Stimulated activated effector memory CD8-positive, alpha-beta T cell treated with anti-CD3 and anti-CD28 coated beads, Interleukin-12 subunit alpha, Interleukin-12 subunit beta, amount 100 ng/mL, for 72 hours (primary cell): ENCODE data around the gene PKD2.
"Not testable (repeated sequence)": the region's sequence is repeated elsewhere in the genome, so short reads cannot be mapped to it uniquely, and the experiment has no call there.

Experiments used
- ATAC-seq: fragments of 150-1000 bp; cut with Tn5 transposase; 2 replicates; pipeline ENCODE4 v1.10.0; 2021
- DNase-seq, 2 donors: peaks; one replicate each; pipeline ENCODE4 v3.0.0; 2021 to 2022; ENCODE audit warnings: low spot score in 2 of 2
- H3K27ac Mint-ChIP-seq: one replicate; pipeline ENCODE4 v1.8.0; 2022; ENCODE audit warnings: mild to moderate bottlenecking, mixed read lengths
- H3K36me3 Mint-ChIP-seq: one replicate; pipeline ENCODE4 v1.8.0; 2022; ENCODE audit warnings: mild to moderate bottlenecking, mixed read lengths
- H3K4me1 Mint-ChIP-seq: one replicate; pipeline ENCODE4 v1.8.0; 2022; ENCODE audit warnings: mixed read lengths
- H3K4me3 Mint-ChIP-seq: one replicate; pipeline ENCODE4 v1.8.0; 2022; ENCODE audit warnings: mild to moderate bottlenecking, mixed read lengths
- H3K9me3 Mint-ChIP-seq: one replicate; pipeline ENCODE4 v1.8.0; 2022; ENCODE audit warnings: mixed read lengths

Gene PKD2

GRCh38 chr4:88101165-88101564 lies 93.7 kb downstream of the PKD2 start:
- H3K4me1 Mint-ChIP-seq = no peaks in the 10 kb centered on the region
- no peak overlapping the region for H3K27ac Mint-ChIP-seq
- DNase-seq (no peak), ATAC-seq (no peak)
- no peaks in the 10 kb centered on the region for H3K9me3 Mint-ChIP-seq
- no peak overlapping the region for H3K4me3 Mint-ChIP-seq
- H3K36me3 Mint-ChIP-seq = no peaks in the 10 kb centered on the region

DNA sequence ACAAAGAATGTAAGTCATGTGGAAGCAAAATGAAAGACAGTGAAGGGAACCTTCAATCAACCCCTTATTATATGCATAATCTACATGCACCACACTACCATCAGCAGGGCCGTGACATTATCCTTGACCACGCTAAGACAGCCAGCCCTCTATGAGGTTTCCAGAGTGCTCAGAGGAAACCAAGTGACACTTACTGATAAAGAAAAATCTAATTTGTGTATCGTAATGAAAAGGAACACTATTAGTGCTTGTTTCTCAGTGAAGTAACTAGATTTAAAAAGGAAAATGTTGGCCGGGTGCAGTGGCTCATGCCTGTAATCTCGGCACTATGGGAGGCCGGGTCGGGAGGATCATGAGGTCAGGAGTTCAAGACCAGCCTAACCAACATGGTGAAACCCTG lies 94.6 kb downstream of the PKD2 start:
- ATAC-seq (no peak), DNase-seq (no peak)
- H3K36me3 Mint-ChIP-seq = no peaks in the 10 kb centered on the region
- H3K27ac Mint-ChIP-seq = no peak overlapping the region
- H3K9me3 Mint-ChIP-seq = no peaks in the 10 kb centered on the region
- H3K4me3 Mint-ChIP-seq = no peak overlapping the region
- H3K4me1 Mint-ChIP-seq = no peaks in the 10 kb centered on the region

GRCh38 chr4:88104902-88105610 lies 97.6 kb downstream of the PKD2 start:
- Mint-ChIP-seq H3K9me3 (no peaks in the 10 kb centered on the region), H3K27ac (no peak overlapping the region), H3K4me3 (no peak overlapping the region), H3K36me3 (no peaks in the 10 kb centered on the region), H3K4me1 (no peaks in the 10 kb centered on the region)
- DNase-seq (no peak), ATAC-seq (no peak)

DNA sequence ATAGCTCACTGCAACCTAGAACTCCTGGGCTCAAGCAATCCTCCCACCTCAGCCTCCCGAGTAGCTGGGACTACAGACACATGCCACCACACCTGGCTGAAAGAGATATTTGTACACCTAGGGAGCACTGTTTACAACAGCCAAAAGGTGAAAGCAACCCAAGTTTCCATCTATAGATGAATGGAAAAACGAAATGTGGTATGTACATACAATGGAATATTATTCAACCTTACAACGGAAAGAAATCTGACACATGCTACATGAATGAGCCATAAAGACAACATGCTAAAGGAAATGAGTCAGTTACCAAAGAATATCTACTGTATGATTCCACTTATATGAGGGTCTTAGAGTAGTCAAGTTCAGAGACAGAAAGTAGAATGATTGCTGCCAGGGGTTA lies 98.8 kb downstream of the PKD2 start:
- H3K4me3 Mint-ChIP-seq = no peak overlapping the region
- ATAC-seq (peak; percentile 74), DNase-seq (no peak)
- H3K27ac Mint-ChIP-seq = no peak overlapping the region
- H3K36me3 Mint-ChIP-seq = no peaks in the 10 kb centered on the region
- no peaks in the 10 kb centered on the region for H3K9me3 Mint-ChIP-seq
- H3K4me1 Mint-ChIP-seq = no peaks in the 10 kb centered on the region

DNA sequence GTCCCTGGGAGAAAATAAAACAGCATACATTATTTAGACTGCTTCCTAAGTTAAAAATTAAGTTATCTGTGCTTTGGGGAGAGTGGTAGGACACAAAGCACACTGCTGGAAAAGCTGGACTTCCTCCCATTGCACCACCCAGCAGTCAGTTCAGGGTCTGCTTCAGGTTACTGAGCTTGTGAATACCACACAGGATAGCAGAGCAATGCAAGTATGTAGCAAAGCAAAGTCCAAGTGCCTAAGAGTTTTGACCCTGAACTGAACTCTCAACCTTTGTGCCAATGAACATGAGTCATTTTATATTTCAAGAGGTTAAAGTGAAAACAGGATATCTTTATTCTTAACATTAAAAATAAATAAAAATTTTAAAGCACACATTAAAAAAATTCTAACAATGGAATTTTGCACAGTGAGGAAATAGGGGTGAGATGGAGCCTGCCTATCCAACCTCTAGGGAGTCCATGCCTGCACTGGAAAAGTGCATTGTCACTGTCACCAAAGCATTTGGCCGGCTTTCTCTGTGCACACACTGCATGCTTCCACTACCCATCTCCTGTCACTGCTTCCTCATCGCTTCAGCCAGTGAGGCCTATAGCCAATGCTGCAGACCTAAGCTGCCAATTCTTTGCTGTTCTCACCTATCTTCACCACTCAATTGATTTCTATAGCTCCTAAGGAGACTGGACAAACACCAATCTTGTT lies 100.1 kb downstream of the PKD2 start:
- no peak overlapping the region for H3K27ac Mint-ChIP-seq
- no peaks in the 10 kb centered on the region for H3K36me3 Mint-ChIP-seq
- ATAC-seq (no peak), DNase-seq (no peak)
- no peak overlapping the region for H3K4me3 Mint-ChIP-seq
- no peaks in the 10 kb centered on the region for H3K4me1 Mint-ChIP-seq
- H3K9me3 Mint-ChIP-seq = no peaks in the 10 kb centered on the region

DNA sequence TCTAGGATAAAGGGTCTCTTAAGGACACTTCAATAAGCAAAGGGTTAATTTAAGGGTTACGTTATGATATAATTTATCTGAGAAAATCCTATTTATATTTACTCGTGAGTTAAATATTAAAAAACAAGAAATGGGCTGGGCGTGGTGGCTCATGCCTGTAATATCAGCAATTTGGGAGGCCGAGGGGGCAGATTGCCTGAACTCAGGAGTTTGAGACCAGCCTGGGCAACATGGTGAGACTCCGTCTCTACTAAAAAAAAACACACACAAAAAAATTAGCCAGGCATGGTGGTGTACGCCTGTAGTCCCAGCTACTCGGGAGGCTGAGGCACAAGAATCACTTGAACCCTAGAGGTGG lies 100.7 kb downstream of the PKD2 start:
- not testable (repeated sequence) for H3K9me3 Mint-ChIP-seq, H3K27ac Mint-ChIP-seq, DNase-seq, H3K4me3 Mint-ChIP-seq, H3K4me1 Mint-ChIP-seq, ATAC-seq, H3K36me3 Mint-ChIP-seq

GRCh38 chr4:88108747-88109122 lies 101.3 kb downstream of the PKD2 start:
- Mint-ChIP-seq H3K27ac (no peak overlapping the region), H3K9me3 (no peaks in the 10 kb centered on the region), H3K36me3 (no peaks in the 10 kb centered on the region), H3K4me1 (no peaks in the 10 kb centered on the region), H3K4me3 (no peak overlapping the region)
- ATAC-seq (no peak), DNase-seq (no peak)

DNA sequence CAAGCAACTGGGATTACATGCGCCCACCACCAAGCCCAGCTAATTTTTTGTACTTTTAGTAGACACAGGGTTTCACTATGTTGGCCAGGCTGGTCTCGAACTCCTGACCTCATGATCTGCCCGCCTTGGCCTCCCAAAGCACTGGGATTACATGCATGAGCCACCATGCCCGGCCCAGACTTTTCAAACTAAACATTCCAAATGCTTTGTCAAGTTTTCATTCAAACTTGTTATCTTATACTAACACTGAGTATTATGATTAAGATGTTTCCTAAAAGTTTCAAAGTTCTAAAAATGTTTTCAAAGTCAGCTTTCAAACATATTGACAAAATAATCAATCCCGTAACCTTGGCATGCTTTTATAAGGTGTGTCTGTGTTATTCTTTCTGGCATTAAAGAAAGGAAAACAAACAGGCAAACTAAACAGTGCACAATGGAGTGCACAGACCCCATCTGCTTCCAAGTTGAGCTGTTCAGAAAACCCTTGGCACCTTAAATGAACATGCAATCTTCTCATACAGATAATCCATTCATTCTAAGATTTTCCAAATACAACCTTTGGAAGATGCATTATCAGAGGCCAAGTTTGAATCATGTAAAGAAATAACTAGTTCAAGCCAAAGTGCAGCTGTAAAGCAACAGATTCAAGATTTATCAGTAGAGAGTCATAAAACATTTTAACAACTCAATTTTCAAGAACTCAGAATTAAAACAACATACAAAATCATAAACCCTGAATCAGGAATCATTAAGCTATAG lies 101.9 kb downstream of the PKD2 start:
- no peaks in the 10 kb centered on the region for H3K9me3 Mint-ChIP-seq
- H3K27ac Mint-ChIP-seq = no peak overlapping the region
- H3K4me1 Mint-ChIP-seq = no peaks in the 10 kb centered on the region
- no peak overlapping the region for H3K4me3 Mint-ChIP-seq
- ATAC-seq (no peak), DNase-seq (no peak)
- no peaks in the 10 kb centered on the region for H3K36me3 Mint-ChIP-seq

- Mint-ChIP-seq H3K27ac (no peak overlapping the region), H3K9me3 (no peaks in the 10 kb centered on the region), H3K4me3 (no peak overlapping the region), H3K4me1 (no peaks in the 10 kb centered on the region), H3K36me3 (no peaks in the 10 kb centered on the region)
- DNase-seq (no peak), ATAC-seq (no peak)
These were observed 103.4 kb downstream of the PKD2 start for GRCh38 chr4:88110826-88111225.

DNA sequence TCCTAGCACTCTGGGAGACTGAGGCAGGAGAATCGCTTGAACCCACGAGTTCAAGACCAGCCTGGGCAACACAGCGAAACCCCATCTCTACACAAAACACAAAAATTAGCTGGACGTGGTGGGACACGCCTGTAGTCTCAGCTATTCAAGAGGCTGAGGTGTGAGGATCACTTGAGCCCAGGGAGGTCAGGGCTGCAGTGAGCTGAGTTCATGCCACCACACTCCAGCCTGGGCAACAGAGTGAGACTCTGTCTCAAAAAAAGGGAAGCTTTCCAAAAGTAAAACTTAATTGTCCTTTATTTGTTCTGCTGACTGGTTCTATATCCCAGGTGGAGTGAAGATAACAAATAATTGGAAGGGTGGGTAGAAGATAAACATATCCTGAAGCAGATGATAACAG lies 105.4 kb downstream of the PKD2 start:
- DNase-seq (no peak), ATAC-seq (no peak)
- Mint-ChIP-seq H3K36me3 (no peaks in the 10 kb centered on the region), H3K9me3 (no peaks in the 10 kb centered on the region), H3K27ac (no peak overlapping the region), H3K4me3 (no peak overlapping the region), H3K4me1 (no peaks in the 10 kb centered on the region)

GRCh38 chr4:88115587-88115986 lies 108.2 kb downstream of the PKD2 start:
- H3K9me3 Mint-ChIP-seq = peaks cover 7% of the 10 kb centered on the region
- no peak overlapping the region for H3K4me3 Mint-ChIP-seq
- no peak for DNase-seq
- ATAC-seq = no peak
- H3K36me3 Mint-ChIP-seq = no peaks in the 10 kb centered on the region
- no peak overlapping the region for H3K27ac Mint-ChIP-seq
- H3K4me1 Mint-ChIP-seq = no peaks in the 10 kb centered on the region

DNA sequence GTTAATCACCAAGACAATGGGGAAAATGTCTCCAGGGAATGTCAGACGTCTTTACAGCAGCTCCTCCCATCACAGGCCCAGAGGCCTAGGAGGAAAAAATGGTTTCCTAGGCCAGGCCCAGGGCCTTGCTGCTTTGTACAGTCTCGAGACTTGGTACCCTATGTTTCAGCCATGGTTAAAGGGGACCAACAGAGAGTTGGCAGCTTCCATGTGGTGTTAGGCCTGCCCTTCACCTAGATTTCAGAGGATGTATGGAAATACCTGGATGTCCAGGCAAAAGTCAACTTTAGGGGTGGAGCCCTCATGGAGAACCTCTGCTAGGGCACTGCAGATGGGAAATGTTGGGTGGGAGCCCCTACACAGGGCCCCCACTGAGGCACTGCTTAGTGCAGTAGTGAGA lies 112.5 kb downstream of the PKD2 start:
- DNase-seq (no peak), ATAC-seq (no peak)
- H3K9me3 Mint-ChIP-seq = peaks cover 7% of the 10 kb centered on the region
- H3K4me1 Mint-ChIP-seq = no peaks in the 10 kb centered on the region
- H3K36me3 Mint-ChIP-seq = no peaks in the 10 kb centered on the region
- no peak overlapping the region for H3K4me3 Mint-ChIP-seq
- no peak overlapping the region for H3K27ac Mint-ChIP-seq

GRCh38 chr4:88122260-88122659 lies 114.8 kb downstream of the PKD2 start:
- not testable (repeated sequence) for H3K27ac Mint-ChIP-seq, DNase-seq, H3K4me1 Mint-ChIP-seq, H3K9me3 Mint-ChIP-seq, H3K36me3 Mint-ChIP-seq, H3K4me3 Mint-ChIP-seq, ATAC-seq
